22Rv1 (cell line): Measurements from ENCODE around the gene FGF11.

Experiments
- ZFX ChIP-seq: fragments of 450-650 bp; IDR thresholded peaks from 2 replicates; pipeline ENCODE4 v1.6.1; 2017; ENCODE audit warnings: antibody characterized with exemption, borderline replicate concordance
- TF ChIP-seq, protein P1 (sequence below): fragments of 450-650 bp; IDR thresholded peaks from 2 replicates; pipeline ENCODE4 v1.5.1; 2017; ENCODE audit warnings: mild to moderate bottlenecking

DNA sequence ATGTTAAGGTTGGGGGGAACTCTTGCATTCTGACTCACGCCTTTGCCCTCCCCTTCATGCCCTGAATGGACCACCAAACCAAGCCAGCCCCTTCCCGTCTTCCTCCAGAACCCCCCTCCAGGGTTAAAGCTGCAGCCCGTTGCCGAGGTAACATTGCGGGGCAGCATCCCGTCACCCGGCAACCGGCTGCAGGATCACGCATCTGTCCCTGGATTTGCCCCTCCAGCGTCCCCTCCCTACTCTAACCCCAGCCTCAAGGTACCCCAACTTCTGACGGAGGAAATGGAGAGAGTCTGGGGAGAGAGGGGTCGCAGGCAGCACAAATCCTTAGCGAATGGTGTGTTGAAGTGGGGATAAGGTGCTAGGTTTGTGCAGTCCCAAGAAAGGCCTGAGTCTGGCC is 32.2 kb upstream of the FGF11 start:
- TF ChIP-seq, protein P1, sequence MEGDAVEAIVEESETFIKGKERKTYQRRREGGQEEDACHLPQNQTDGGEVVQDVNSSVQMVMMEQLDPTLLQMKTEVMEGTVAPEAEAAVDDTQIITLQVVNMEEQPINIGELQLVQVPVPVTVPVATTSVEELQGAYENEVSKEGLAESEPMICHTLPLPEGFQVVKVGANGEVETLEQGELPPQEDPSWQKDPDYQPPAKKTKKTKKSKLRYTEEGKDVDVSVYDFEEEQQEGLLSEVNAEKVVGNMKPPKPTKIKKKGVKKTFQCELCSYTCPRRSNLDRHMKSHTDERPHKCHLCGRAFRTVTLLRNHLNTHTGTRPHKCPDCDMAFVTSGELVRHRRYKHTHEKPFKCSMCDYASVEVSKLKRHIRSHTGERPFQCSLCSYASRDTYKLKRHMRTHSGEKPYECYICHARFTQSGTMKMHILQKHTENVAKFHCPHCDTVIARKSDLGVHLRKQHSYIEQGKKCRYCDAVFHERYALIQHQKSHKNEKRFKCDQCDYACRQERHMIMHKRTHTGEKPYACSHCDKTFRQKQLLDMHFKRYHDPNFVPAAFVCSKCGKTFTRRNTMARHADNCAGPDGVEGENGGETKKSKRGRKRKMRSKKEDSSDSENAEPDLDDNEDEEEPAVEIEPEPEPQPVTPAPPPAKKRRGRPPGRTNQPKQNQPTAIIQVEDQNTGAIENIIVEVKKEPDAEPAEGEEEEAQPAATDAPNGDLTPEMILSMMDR: no peak
- TF ChIP-seq ZFX: no peak
